Mesendoderm (in vitro differentiated cells): ENCODE results near the gene PI16.

Experiments
- DNase-seq: peaks from one replicate; pipeline ENCODE4 v3.0.0; 2013
- H2AK5ac ChIP-seq: 2 replicates; pipeline ENCODE4 v1.6.1; 2013; ENCODE audit warnings: low read length, inconsistent platforms
- H2BK120ac ChIP-seq: 2 replicates; pipeline ENCODE4 v1.6.1; 2013; ENCODE audit warnings: low read depth, mild to moderate bottlenecking, low read length, moderate library complexity, mixed read lengths
- H2BK15ac ChIP-seq: replicated peaks from 2 replicates; pipeline ENCODE4 v1.6.1; 2013; ENCODE audit warnings: low read depth, mild to moderate bottlenecking, moderate library complexity
- H2BK5ac ChIP-seq: 2 replicates; pipeline ENCODE4 v1.6.1; 2013; ENCODE audit warnings: low read length, inconsistent platforms
- H3K18ac ChIP-seq: 2 replicates; pipeline ENCODE4 v1.6.1; 2013; ENCODE audit warnings: mild to moderate bottlenecking, low read length, mixed read lengths
- H3K23ac ChIP-seq: one replicate; pipeline ENCODE4 v1.6.1; 2013; ENCODE audit warnings: low read length
- H3K27ac ChIP-seq: 2 replicates; pipeline ENCODE4 v1.5.1; 2013; ENCODE audit warnings: low read depth, mild to moderate bottlenecking, inconsistent platforms, low read length, moderate library complexity
- H3K27me3 ChIP-seq: 2 replicates; pipeline ENCODE4 v1.6.1; 2013; ENCODE audit warnings: low read length, control low read depth, mild to moderate bottlenecking, inconsistent platforms; ENCODE audit not compliant: insufficient read depth, poor library complexity
- H3K36me3 ChIP-seq: 2 replicates; pipeline ENCODE4 v1.6.1; 2013; ENCODE audit warnings: low read length, inconsistent platforms; ENCODE audit not compliant: control insufficient read depth, insufficient read depth
- H3K4ac ChIP-seq: one replicate; pipeline ENCODE4 v1.6.1; 2013; ENCODE audit warnings: low read depth, mild to moderate bottlenecking, low read length, moderate library complexity
- H3K4me1 ChIP-seq: 2 replicates; pipeline ENCODE4 v1.6.1; 2013; ENCODE audit warnings: low read depth, low read length, inconsistent platforms; ENCODE audit not compliant: control insufficient read depth
- H3K4me2 ChIP-seq: 2 replicates; pipeline ENCODE4 v1.6.1; 2013; ENCODE audit warnings: low read length
- H3K4me3 ChIP-seq: 2 replicates; pipeline ENCODE4 v1.5.1; 2013; ENCODE audit warnings: mild to moderate bottlenecking, low read length
- H3K56ac ChIP-seq: one replicate; pipeline ENCODE4 v1.6.1; 2013; ENCODE audit warnings: low read length
- H3K79me1 ChIP-seq: 2 replicates; pipeline ENCODE4 v1.6.1; 2013; ENCODE audit warnings: low read length, inconsistent platforms
- H3K79me2 ChIP-seq: 2 replicates; pipeline ENCODE4 v1.6.1; 2013; ENCODE audit warnings: mild to moderate bottlenecking, low read length; ENCODE audit not compliant: control insufficient read depth, insufficient read depth
- H3K9ac ChIP-seq: 2 replicates; pipeline ENCODE4 v1.6.1; 2013; ENCODE audit warnings: low read length, inconsistent platforms
- H4K5ac ChIP-seq: one replicate; pipeline ENCODE4 v1.6.1; 2013; ENCODE audit warnings: low read length
- H4K8ac ChIP-seq: one replicate; pipeline ENCODE4 v1.6.1; 2013; ENCODE audit warnings: low read depth, mild to moderate bottlenecking, control low read depth, low read length, moderate library complexity
- WGBS: extraction: QIAGEN DNeasy Blood & Tissue Kit; methylation state at CpG from one replicate; pipeline ENCODE4 v1.1.7; 2013; ENCODE audit warnings: low lambda C conversion rate, missing lambda C conversion rate; ENCODE audit not compliant: insufficient coverage; ENCODE audit errors: extremely low coverage; 5-methylcytosine and 5-hydroxymethylcytosine counted together

The PI16 gene

GRCh38 chr6:36917541-36918193, 36.9 kb upstream of the PI16 start:
- Histone ChIP-seq H3K56ac (no peak overlapping the region), H3K9ac (no peak overlapping the region), H2AK5ac (no peak overlapping the region), H3K79me2 (no peaks in the 10 kb centered on the region), H3K18ac (no peak overlapping the region), H2BK5ac (no peak overlapping the region), H3K79me1 (no peaks in the 10 kb centered on the region), H4K5ac (no peak overlapping the region), H3K4me3 (no peak overlapping the region), H3K23ac (no peak overlapping the region), H3K4me2 (no peak overlapping the region), H3K36me3 (no peaks in the 10 kb centered on the region), H3K27ac (no peak overlapping the region), H3K4ac (no peak overlapping the region), H3K4me1 (no peaks in the 10 kb centered on the region), H2BK15ac (no peak overlapping the region), H4K8ac (no peak overlapping the region), H3K27me3 (no peaks in the 10 kb centered on the region), H2BK120ac (no peak overlapping the region)
- no CpG with 5 or more reads among the region's 10 CpGs for WGBS
- DNase-seq = no peak

- Histone ChIP-seq H2BK5ac (no peak overlapping the region), H3K36me3 (no peaks in the 10 kb centered on the region), H3K4me3 (no peak overlapping the region), H3K9ac (no peak overlapping the region), H3K4me1 (no peaks in the 10 kb centered on the region), H3K27ac (no peak overlapping the region), H4K8ac (no peak overlapping the region), H3K56ac (no peak overlapping the region), H2BK15ac (no peak overlapping the region), H2AK5ac (no peak overlapping the region), H3K4me2 (no peak overlapping the region), H3K27me3 (no peaks in the 10 kb centered on the region), H2BK120ac (no peak overlapping the region), H3K18ac (no peak overlapping the region), H3K79me1 (no peaks in the 10 kb centered on the region), H4K5ac (no peak overlapping the region), H3K23ac (no peak overlapping the region), H3K4ac (no peak overlapping the region), H3K79me2 (no peaks in the 10 kb centered on the region)
- DNase-seq = no peak
- no CpG with 5 or more reads among the region's 4 CpGs for WGBS
These were observed 34.5 kb upstream of the PI16 start for GRCh38 chr6:36920049-36920448.

DNA sequence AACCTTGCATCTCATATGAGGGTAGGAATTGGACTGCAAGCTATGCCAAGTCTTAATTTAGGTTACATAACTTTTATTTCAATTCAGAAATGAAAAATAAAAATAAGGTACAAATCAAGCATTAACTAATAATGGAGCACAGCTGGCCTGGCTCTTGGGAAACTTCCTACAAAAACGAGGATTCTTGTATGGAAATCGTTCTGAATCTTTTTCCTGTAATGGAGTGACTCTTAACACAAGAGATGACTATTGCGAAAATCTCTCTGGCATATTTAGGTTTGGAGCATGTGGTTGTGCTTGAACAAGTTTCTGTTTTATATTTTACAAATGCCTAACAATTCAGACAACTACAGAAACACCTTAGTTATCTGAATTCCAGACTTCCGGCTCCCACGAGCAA, 34.0 kb upstream of the PI16 start:
- no peaks in the 10 kb centered on the region for H3K79me2 ChIP-seq
- no peaks in the 10 kb centered on the region for H3K27me3 ChIP-seq
- H2BK5ac ChIP-seq = no peak overlapping the region
- no peaks in the 10 kb centered on the region for H3K79me1 ChIP-seq
- H3K23ac ChIP-seq = no peak overlapping the region
- no peak overlapping the region for H3K4ac ChIP-seq
- H2BK15ac ChIP-seq = no peak overlapping the region
- no peak overlapping the region for H3K18ac ChIP-seq
- H3K4me1 ChIP-seq = no peaks in the 10 kb centered on the region
- no CpG with 5 or more reads among the region's 5 CpGs for WGBS
- no peaks in the 10 kb centered on the region for H3K36me3 ChIP-seq
- DNase-seq = no peak
- no peak overlapping the region for H2AK5ac ChIP-seq
- no peak overlapping the region for H3K9ac ChIP-seq
- no peak overlapping the region for H3K4me2 ChIP-seq
- no peak overlapping the region for H2BK120ac ChIP-seq
- H3K56ac ChIP-seq = no peak overlapping the region
- no peak overlapping the region for H4K5ac ChIP-seq
- no peak overlapping the region for H3K4me3 ChIP-seq
- H3K27ac ChIP-seq = no peak overlapping the region
- H4K8ac ChIP-seq = no peak overlapping the region

DNA sequence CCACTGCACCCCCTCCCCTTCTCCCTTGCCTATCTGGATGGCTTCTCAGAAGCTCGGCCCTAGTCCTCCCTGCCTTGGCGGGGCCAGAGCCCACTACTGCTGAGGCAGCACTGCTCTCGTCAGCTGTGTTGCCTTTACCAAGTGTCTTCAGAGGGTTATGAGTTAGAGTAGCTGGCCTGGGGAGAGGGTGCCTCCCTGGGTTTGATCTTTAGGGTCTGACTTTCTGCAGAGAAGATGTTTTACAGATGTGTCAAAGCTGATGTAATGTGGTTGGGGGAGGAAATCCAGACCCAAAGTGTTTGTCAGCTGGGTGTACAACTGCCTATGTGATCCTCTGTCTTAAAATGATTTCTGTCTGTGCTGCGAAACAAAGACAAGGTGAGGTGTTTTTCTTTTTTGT, 30.4 kb upstream of the PI16 start:
- Histone ChIP-seq H3K36me3 (no peaks in the 10 kb centered on the region), H2BK120ac (no peak overlapping the region), H3K4me3 (no peak overlapping the region), H3K27me3 (no peaks in the 10 kb centered on the region), H4K5ac (no peak overlapping the region), H2AK5ac (no peak overlapping the region), H3K4ac (no peak overlapping the region), H3K4me2 (no peak overlapping the region), H3K27ac (no peak overlapping the region), H2BK5ac (no peak overlapping the region), H4K8ac (no peak overlapping the region), H3K23ac (no peak overlapping the region), H3K79me1 (no peaks in the 10 kb centered on the region), H3K9ac (no peak overlapping the region), H2BK15ac (no peak overlapping the region), H3K56ac (no peak overlapping the region), H3K4me1 (no peaks in the 10 kb centered on the region), H3K79me2 (no peaks in the 10 kb centered on the region), H3K18ac (no peak overlapping the region)
- no CpG with 5 or more reads among the region's 4 CpGs for WGBS
- no peak for DNase-seq

GRCh38 chr6:36924778-36925374, 29.7 kb upstream of the PI16 start:
- no peak overlapping the region for H3K23ac ChIP-seq
- no peak overlapping the region for H2BK120ac ChIP-seq
- H3K36me3 ChIP-seq = no peaks in the 10 kb centered on the region
- H2AK5ac ChIP-seq = no peak overlapping the region
- no peak overlapping the region for H4K8ac ChIP-seq
- H3K79me2 ChIP-seq = no peaks in the 10 kb centered on the region
- H3K27me3 ChIP-seq = no peaks in the 10 kb centered on the region
- no peak overlapping the region for H3K56ac ChIP-seq
- no peaks in the 10 kb centered on the region for H3K4me1 ChIP-seq
- H3K79me1 ChIP-seq = no peaks in the 10 kb centered on the region
- no peak overlapping the region for H3K27ac ChIP-seq
- H2BK5ac ChIP-seq = no peak overlapping the region
- H2BK15ac ChIP-seq = no peak overlapping the region
- no peak overlapping the region for H3K18ac ChIP-seq
- H3K9ac ChIP-seq = no peak overlapping the region
- H3K4ac ChIP-seq = no peak overlapping the region
- H3K4me3 ChIP-seq = no peak overlapping the region
- no CpG with 5 or more reads among the region's 5 CpGs for WGBS
- no peak for DNase-seq
- H4K5ac ChIP-seq = no peak overlapping the region
- H3K4me2 ChIP-seq = no peak overlapping the region

GRCh38 chr6:36925809-36926208, 28.7 kb upstream of the PI16 start:
- Histone ChIP-seq H3K56ac (no peak overlapping the region), H3K79me1 (no peaks in the 10 kb centered on the region), H4K8ac (no peak overlapping the region), H2BK15ac (no peak overlapping the region), H3K27me3 (no peaks in the 10 kb centered on the region), H2AK5ac (no peak overlapping the region), H4K5ac (no peak overlapping the region), H3K4me2 (no peak overlapping the region), H3K79me2 (no peaks in the 10 kb centered on the region), H3K4ac (no peak overlapping the region), H3K9ac (no peak overlapping the region), H3K27ac (no peak overlapping the region), H3K4me1 (no peaks in the 10 kb centered on the region), H2BK120ac (no peak overlapping the region), H3K23ac (no peak overlapping the region), H3K4me3 (no peak overlapping the region), H2BK5ac (no peak overlapping the region), H3K36me3 (no peaks in the 10 kb centered on the region), H3K18ac (no peak overlapping the region)
- WGBS = no CpG with 5 or more reads among the region's 4 CpGs
- DNase-seq = no peak
